GM19395 (cell line): ENCODE results near the gene ANAPC7.
"Not testable (repeated sequence)": the region's sequence is repeated elsewhere in the genome, so short reads cannot be mapped to it uniquely, and the experiment has no call there.

Experiments used
- ATAC-seq: cut with Tn5 transposase; IDR thresholded peaks from one replicate; pipeline ENCODE4 v1.9.1; 2021; ENCODE audit warnings: mild to moderate bottlenecking, moderate library complexity; ENCODE audit not compliant: unreplicated experiment

The ANAPC7 gene

DNA sequence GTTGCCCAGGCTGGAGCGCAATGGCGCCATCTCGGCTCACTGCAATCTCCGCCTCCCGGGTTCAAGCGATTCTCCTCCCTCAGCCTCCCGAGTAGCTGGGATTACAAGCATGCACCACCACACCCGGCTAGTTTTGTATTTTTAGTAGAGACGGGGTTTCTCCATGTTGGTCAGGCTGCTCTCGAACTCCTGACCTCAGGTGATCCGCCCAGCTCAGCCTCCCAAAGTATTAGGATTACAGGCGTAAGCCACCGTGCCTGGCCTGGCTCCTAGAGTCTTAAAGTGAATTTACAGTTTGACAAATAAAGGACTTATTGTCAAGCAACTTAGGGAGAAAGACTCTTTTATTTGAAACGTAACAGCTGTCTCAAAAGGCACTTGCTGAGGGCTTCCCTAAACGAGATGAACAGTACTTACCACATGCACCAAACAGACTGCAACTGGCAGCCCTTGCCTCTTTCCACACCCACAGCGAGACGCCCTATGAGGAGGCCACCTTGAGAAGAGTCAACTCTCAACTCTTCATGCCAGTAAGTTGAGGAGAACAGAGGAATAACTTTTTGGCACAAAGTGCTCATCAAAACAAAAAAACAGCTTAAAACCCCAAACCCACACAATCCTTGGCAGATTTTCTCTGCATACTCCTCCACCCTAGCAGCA, 25.2 kb downstream of the ANAPC7 start:
- not testable (repeated sequence) for ATAC-seq

DNA sequence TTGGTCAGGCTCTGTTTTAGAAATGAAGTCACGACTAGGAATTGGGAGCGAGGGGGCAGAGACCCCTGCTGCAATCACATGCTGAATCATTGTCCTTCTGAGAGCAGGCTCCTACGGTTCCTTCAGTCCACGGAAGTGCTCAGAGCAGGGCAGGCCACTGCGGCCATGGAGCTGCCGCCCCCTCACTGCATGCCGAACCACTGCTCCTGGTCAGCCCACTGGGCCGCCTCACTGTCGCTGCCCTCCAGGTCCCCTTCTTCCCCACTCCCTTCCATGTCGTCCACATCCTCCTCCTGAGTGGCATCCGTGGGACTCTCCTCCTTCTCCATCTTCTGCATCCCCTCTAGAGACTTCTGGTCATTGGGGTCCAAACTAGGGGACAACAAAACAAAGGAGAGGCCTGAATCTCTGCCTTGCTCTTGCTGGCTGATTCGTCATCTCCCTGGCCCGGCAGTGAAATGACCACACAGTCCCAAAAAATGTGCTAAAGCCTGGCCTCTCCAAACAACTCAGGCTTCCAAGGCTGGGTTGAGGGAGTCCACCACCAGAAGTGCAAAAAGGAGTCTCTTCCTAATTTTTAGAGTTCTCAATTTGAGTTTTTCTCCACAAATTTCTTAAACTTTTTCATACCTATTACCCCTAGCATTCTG, 29.4 kb downstream of the ANAPC7 start:
- no peak for ATAC-seq

DNA sequence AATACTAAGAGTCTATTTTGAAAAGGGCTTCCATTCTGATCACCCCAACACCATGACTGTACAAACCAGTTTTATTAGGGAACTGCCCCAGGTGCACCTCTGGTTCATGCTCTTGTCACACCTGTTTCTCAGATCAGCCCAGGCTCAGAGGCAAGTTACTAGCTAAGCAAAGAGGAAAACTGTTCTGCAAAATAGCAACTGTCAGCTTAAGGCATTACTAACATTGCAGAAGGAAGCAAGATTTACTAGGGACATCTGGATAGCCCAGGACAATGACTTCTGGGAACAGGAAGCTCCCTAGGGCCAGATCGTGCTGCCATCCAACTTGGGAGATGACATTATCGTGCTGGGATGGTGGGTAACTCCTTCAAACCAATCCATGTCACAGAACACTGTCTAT, 30.1 kb downstream of the ANAPC7 start:
- ATAC-seq = no peak

DNA sequence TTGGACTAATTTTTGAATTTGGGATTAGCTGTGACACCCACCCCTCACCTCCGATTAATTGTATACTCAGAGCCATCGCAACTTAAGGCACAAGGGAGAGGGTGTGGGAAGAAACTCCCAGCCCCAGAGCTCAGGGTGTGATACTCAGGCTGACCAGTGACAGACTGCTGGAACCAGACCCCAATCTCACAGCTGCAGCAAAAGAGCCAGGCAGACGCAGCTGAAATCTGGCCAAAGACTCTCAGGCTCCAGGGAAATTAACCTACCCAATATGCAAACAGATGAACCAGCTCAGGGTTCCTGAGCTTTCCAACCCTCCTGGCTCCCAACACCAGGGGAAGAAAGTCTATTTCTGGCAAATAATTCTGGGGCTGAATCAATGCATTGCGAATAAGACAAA, 30.5 kb downstream of the ANAPC7 start:
- no peak for ATAC-seq

DNA sequence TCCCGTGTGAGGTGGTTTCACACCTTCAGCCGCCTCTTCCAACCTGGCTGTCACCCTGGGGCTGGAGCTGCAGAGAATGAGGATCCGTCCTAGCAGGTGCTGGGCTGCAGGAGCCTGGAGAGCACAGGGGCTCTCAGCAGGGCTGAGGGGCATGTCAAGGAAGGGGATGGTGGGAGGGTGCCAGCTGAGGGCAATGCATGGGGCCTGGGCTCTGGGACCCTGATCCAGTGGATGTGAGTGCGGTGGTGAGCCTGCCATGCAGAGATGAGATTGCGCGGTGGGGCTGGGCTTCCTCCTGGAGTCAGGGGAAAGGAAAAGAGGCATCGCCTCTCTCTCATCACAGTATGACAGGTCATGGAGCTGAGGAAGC, 31.5 kb downstream of the ANAPC7 start:
- no peak for ATAC-seq

DNA sequence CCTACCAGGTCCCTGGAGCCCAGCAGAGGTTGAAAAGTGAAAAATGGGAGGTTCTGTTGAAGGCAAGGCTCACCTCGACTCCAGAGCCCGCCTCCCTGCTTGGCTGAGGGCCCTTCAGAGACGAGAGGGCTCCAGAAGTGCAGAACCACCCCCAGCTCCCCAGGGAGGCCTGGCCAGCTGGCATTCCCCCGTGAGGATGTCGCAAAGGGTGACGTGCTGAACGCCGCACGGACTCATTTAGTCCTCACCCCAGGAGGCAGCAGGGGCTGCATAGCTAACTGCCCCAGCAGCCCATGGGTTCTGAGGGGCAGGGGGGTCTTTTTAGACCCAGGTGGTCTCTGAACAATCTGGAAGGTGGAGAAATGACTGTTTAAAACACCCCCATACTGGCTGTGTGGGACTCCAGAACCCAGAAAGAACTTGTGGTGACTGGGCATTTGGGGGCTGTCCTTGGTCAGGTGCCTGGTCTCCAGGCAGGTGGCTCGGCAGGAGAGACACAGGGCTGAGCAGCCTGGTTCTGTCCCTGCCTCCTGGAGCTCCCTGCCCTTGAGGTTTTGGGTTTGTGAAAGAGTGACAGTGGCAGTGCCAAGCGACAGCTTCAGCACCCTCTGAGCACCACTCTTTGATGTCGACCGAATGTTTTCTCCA, 32.0 kb downstream of the ANAPC7 start:
- ATAC-seq = peak; percentile 77

DNA sequence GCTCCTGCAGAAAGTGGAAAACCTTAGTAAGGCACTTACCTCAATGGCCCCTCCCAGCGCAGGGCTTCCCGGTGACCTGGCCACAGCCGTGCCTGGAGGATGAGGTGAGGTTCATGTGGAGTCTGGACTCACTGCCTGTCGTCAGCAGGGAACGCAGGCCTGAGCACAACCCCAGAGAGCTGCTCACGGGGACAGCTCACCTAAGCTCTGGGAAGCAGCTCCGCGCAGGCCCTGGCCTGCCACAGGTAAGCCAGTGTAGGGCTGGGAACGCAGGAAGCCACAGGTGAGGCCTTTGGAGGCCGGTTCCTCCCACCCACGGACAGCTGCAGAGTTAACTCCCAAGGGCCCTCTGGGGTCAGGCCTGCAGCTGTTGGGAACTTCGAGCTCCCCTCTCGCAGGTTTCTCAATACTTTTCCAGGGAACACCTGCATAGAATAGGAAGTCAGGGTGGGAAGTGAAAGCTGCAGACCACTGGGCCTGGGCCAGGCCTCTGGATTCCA, 32.7 kb downstream of the ANAPC7 start:
- ATAC-seq = no peak

DNA sequence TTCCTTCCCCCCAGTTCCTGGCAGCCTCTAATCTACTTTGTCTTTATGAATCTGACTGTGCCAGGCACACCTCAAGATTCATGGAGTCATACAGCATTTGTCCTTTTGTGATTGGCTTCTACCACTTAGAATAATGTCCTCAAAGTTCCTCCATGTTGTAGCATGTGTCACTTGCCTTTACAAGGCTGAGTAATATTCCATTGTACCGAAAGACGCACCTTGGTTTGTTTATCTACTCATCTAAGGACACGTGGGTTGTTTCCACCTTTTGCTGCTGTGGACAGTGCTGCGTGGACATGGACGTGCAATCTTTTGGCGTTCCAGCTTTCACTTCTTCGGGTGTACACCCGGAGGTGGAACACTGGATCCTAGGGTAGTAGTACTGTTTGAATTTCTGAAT, 33.5 kb downstream of the ANAPC7 start:
- ATAC-seq = no peak

DNA sequence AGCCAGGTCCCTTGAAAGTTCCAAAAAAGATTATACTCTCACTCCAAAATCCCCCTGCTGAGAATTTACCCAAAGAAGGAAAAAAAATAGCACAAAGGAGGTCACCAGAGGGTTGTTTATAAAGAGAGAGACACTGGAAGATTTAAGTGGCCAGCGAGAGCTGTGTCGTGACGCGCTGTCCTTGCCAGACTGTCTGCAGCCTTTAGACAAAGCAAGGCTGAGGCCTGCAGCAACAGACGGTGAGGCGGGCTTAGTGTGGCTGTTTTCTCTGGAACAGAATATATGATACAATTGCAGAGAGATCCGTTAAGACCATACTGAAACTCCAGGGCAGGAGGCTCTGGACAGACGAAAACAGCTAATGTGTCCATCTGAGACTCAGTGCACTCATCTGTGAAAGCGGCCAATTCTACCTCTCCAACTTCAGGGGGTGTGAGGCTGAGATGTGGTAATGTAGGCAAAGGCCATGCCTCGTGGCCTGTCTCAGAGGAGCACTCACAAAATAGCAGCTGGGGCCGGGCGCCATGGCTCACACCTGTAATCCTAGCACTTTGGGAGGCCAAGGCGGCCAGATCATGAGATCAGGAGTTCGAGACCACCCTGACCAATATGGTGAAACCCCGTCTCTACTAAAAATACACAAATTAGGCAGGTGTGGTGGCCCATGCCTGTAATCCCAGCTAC, 36.2 kb downstream of the ANAPC7 start:
- ATAC-seq = no peak

DNA sequence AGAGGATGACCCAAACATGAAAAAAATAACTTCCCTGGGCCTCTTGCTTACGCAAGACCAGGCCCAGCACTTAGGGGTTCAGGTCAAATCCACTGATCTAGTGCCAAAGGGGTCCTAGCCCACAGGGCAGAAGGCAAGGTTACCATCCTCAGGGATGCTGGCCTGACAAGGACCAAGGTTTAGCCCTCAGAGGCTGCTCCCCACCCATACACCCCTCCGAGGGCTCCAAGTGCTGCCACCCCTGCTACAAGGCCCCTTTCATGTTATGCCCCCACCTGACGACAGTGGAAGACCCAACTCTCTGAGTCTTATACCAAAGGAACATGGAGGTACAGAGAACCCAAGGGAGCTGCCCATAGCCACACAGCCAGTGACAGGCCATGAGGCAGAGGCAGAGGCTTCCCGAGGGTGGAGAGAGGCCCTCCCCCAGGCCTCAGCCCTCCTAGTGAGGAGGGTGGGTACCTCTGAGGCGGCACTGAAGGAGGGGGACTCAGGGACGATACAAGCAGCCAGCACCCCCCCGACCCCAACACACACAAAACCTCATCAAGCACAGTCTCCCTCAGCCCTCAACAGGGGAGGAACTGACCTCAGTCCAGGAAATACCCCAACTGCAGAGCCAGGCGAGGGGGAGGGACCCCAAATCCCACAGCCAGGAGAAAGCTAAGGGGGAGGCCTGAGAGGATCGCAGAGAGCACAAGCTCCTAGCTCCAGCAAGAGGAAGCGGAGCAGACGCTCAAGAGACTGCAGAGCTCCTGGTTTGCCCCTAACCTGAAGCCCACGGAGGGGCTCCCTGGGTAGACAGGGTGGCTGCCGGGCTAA, 37.0 kb downstream of the ANAPC7 start:
- ATAC-seq = no peak

DNA sequence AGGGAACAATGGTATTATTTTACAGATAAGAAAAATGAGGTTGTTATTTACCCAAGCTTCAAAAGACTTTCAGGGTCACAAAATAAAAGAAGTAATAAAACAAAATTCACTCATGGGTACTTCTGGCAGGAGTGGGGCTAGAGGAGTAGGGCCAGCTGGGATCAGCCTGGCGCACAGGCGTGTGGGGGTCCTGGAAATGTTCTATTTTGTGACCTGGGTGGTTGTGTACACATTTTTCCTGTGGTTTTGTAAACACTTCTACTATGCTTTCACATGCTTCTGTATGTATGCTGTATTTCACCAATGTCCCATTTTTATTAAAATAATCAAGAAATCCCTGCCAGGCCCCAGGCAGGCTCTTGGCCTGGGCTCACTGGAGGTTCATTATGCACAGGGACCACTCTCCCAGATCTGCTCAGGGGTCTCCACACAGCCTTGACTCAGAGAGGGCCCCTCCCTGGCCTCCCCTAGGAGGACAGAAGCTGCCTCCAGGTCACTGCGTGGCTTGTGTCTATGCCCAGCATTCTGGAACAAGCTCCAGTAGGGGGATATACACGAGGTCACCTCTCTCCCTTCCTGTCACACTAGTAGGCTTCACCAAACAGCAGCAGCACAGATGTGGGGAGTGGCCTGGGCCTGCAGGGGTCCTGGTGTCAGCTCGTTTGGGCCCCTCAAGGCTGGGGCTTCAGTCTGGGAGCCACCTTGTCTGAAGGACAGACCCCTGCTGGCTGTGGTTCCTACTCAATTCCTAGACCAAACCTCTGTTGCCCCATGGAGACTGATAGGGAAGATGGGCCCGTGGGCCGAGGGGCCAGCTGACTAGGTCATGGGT, 37.8 kb downstream of the ANAPC7 start:
- no peak for ATAC-seq

DNA sequence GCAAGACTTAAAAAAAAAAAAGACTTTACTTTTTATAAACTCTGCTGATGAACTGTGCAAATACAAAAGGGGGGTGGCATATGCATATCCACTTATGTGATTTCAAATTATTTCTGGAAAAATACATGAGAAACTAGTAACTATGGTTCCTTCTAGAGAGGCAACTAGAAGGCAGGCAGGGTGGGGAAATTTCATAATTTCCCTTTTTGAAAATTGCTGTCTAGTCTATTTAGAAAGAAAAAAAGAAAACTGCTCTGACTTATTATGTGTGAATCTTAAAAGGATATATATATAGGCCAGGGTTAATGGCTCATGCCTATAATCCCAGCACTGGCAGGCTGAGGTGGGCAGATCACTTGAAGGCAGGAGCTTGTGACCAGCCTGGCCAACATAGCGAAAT, 42.3 kb downstream of the ANAPC7 start:
- no peak for ATAC-seq

DNA sequence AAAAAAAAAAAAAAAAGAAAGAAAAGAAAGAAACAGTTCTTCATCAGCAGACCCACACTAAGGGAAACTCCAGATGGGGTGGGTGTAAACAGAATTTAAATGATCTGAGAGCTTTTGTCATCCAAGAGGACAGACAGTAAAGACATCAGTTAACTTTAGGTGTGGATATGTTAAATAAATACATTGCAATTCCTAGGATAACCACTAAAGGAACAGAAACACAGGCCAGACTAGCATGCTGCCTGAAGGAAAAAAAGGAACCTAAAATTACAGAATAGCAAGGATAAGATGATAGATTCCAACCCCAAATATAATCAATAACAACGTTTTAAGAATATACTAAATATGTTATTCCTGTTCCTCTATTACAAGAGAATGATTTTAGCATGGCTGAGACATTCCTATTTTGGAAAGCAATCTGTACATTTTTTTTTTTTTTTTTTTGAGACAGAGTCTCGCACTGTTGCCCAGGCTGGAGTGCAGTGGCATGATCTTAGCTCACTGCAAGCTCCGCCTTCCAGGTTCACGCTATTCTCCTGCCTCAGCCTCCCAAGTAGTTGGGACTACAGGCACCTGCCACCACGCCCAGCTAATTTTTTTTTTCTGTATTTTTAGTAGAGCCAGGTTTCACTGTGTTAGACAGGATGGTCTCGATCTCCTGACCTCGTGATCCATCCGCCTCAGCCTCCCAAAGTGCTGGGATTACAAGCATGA, 45.0 kb downstream of the ANAPC7 start:
- ATAC-seq = not testable (repeated sequence)

DNA sequence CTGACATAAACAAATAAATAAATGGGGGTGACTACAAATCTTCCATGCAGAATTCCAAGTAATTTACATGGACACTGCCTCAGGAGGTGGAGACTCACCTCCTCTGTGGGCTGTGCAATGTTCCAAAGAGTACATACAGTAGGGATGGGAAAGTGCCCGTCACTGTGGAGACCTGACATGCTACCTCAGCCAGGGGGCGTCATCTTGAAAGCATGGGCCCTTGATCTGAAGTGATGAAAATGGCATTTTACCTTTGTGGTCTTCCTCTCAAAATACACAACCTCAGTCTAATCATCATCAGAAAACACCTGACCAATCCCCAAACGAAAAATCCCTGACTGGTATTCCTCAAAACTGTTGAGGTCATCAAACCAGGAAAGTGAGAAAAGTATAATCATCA, 48.4 kb downstream of the ANAPC7 start:
- no peak for ATAC-seq

DNA sequence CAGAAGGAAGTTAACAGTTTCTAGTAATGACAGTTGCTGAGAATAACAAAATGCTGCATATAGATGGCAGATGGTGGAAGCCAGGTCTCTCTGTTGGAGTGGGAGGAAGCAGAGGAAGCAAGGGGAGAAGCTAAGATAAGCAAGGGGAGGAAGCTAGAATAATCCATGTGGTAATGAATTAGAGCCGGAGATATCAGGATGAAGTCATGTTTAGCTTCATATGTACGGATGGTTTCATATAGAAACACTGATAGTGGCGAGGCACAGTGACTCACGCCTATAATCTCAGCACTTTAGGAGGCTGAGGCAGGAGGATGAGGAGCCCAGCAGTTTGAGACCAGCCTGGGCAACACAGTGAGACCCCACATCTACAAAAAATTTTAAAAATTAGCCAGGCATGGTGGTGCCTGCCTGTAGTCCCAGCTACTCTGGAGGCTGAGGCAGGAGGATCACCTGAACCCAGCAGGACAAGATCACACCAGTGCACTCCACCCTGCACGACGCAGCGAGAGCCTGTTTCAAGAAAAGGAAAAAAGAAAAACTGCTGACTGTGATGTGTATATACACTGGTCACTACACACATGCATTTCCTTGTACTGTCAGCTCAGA, 49.2 kb downstream of the ANAPC7 start:
- no peak for ATAC-seq

DNA sequence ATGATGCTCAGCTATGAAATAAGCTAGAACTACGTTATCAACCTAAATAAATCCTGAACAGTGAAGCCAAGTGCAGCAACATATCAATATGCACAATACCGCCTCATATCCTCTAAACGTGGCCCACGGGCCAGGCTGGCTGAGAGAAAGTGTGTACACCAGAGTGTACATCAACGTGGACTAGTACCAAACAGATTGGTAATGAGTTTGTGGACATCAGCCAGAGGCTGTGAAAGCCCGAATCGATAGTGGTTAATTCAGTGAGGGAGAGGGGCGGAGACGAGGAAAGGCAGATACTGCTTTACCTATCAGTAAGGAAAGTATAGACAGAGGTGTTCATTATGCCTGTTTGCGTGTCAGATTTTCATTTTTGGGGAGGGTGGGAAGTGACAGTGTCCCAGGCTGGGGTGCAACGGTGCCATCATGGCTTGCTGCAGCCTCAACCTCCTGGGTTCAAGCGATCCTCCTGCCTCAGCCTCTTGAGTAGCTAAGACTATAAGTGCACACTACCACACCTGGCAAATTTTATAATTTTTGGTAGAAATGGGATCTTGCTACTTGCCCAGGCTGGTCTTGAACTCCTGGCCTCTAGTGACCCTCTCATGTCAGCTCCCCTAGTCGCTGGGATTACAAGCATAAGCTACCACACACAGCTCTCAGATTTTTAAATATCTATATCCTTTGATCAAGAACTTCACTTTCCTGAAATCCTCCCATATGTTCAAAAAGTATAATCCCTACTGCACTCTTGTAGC, 50.1 kb downstream of the ANAPC7 start:
- ATAC-seq = no peak

DNA sequence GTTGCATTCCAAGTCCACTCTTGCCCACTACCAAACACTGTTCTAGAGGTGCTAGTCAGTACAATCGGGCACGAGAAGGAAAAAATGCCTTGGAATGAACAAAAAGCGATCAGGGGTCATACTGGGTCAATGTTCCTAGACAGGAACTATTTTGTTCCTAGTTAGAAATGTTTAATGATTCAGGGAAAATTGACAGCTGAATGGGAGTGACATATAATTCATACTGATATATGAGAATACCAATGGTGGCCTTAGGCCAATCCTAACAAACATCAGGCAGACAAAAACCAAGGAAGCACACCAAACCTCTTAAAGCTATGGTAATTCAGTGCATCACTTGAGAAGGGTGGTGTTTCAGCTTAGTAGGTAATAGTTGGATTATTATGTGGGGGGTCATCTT, 51.1 kb downstream of the ANAPC7 start:
- no peak for ATAC-seq

DNA sequence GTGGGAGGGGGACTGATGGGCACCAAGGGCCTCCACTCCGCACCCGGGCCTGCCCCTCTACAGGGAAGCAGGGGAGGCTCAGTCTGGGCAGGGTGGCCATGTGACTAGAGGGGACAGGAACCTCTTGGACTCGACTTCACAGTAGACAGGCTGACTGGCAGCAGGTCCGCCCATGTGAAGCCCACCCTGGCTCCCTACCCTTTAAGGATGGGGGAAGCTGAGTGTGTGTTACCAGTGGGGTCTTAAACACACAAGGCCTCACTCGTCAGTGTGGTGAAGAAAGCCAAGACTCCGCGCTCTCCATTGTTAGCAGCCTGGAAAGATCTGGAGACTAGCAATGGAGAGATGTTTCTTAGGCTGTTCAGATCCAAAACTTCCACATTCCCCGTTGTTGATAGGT, 52.4 kb downstream of the ANAPC7 start:
- no peak for ATAC-seq
